HCT116 (cell line): ENCODE data around the gene SEC31A. TPM values are rescaled to one million over a fixed set of nuclear protein-coding genes. Genes with fewer than 3 reads are reported as not detected.

Experiments used
- ATAC-seq: fragments of 200-7000 bp; cut with Tn5 transposase; 2 replicates; pipeline ENCODE4 v1.9.1; 2020; ENCODE audit warnings: mild to moderate bottlenecking, moderate library complexity
- BruUV-seq: library from RNA; stranded (reverse); fragments of 400-500 nt; replicated peaks from 2 replicates; lab custom pipeline; 2021; lab: Mats Ljungman, UMichigan
- CTCF ChIA-PET: fragments of 300-600 bp; sonication (Branson Sonifier 250); formaldehyde crosslinking; loops from one replicate; lab custom pipeline; 2021; ENCODE audit warnings: antibody characterized with exemption; lab: Charles Lee
- POLR2A ChIA-PET: fragments of 300-600, 350-600 bp; sonication (Branson Sonifier 250); formaldehyde crosslinking; loops from one replicate; lab custom pipeline; 2021; ENCODE audit warnings: antibody characterized with exemption; lab: Charles Lee
- RAD21 ChIA-PET, 2 experiments: fragments of 300-600 bp; sonication (Branson Sonifier 250); formaldehyde crosslinking; loops; one replicate each; lab custom pipeline; 2023; ENCODE audit warnings: low total read pairs in 2 of 2; ENCODE audit not compliant: uncharacterized antibody in 2 of 2, unreplicated experiment in 2 of 2, low non-redundant PET in 1 of 2; lab: Charles Lee
- DNase-seq: peaks from one replicate; pipeline ENCODE4 v3.0.0-alpha.2; 2010; ENCODE audit warnings: low read depth, low spot score
- H2AFZ ChIP-seq: fragments of 200-600 bp; shearing (Covaris generic), sonication (generic); 2 replicates; pipeline ENCODE4 v1.6.1; 2017; ENCODE audit warnings: low read depth, mixed run types, mixed read lengths, antibody characterized with exemption, low read length; ENCODE audit not compliant: poor library complexity, severe bottlenecking
- H3K27ac ChIP-seq: 2 replicates; pipeline ENCODE4 v1.5.1; 2012; ENCODE audit warnings: low read depth, low read length
- H3K27me3 ChIP-seq: fragments of 200-600 bp; sonication (generic); 2 replicates; pipeline ENCODE4 v1.6.1; 2016; ENCODE audit warnings: mixed run types, low read length, mixed read lengths; ENCODE audit not compliant: insufficient read depth
- H3K36me3 ChIP-seq, 2 experiments: fragments of 200-500 bp in 1 of 2; fragments of 200-600 bp in 1 of 2; sonication (Bioruptor generic) in 1 of 2; sonication (generic) in 1 of 2; 2 replicates each; pipeline versions ENCODE4 v1.5.1 to v1.6.1; 2014 to 2016; ENCODE audit warnings: low read length in 2 of 2, inconsistent platforms in 1 of 2, mixed read lengths in 1 of 2, mixed run types in 1 of 2; ENCODE audit not compliant: insufficient read depth in 2 of 2, control insufficient read depth in 1 of 2
- H3K4me1 ChIP-seq, 2 experiments: fragments of 200-600 bp in 1 of 2; sonication (generic) in 1 of 2; 2 replicates each; pipeline versions ENCODE4 v1.5.1 to v1.6.1; 2012 to 2017; ENCODE audit warnings: low read length in 2 of 2, inconsistent platforms in 1 of 2, mild to moderate bottlenecking in 1 of 2, mixed read lengths in 1 of 2, mixed run types in 1 of 2, moderate library complexity in 1 of 2; ENCODE audit not compliant: insufficient read depth in 2 of 2, control insufficient read depth in 1 of 2
- H3K4me2 ChIP-seq: fragments of 200-600 bp; sonication (generic); 2 replicates; pipeline ENCODE4 v1.6.1; 2017; ENCODE audit warnings: mixed run types, low read length, mixed read lengths
- H3K4me3 ChIP-seq, 2 experiments: fragments of 200-600 bp in 1 of 2; sonication (generic) in 1 of 2; replicated peaks in 1 of 2; 2 replicates each; pipeline ENCODE4 v1.5.1; 2011 to 2016; ENCODE audit warnings: low read length in 2 of 2, control low read depth in 1 of 2, low read depth in 1 of 2, mild to moderate bottlenecking in 1 of 2, mixed read lengths in 1 of 2, mixed run types in 1 of 2
- H3K79me2 ChIP-seq: fragments of 200-600 bp; sonication (generic); 2 replicates; pipeline ENCODE4 v1.6.1; 2017; ENCODE audit warnings: mild to moderate bottlenecking, mixed run types, low read length, moderate library complexity, mixed read lengths; ENCODE audit not compliant: insufficient read depth
- H3K9ac ChIP-seq: fragments of 200-600 bp; sonication (generic); 2 replicates; pipeline ENCODE4 v1.6.1; 2016; ENCODE audit warnings: low read length, mixed read lengths
- H3K9me2 ChIP-seq: fragments of 200-600 bp; sonication (generic), shearing (Covaris generic); 2 replicates; pipeline ENCODE4 v1.6.1; 2017; ENCODE audit warnings: mixed run types, mild to moderate bottlenecking, moderate library complexity; ENCODE audit not compliant: insufficient read depth
- H3K9me3 ChIP-seq, 2 experiments: fragments of 200-500 bp in 1 of 2; fragments of 200-600 bp in 1 of 2; sonication (Bioruptor generic) in 1 of 2; sonication (generic) in 1 of 2; 2 replicates each; pipeline ENCODE4 v1.6.1; 2014 to 2017; ENCODE audit warnings: low read length in 2 of 2, mixed read lengths in 2 of 2, inconsistent platforms in 1 of 2, low read depth in 1 of 2, mild to moderate bottlenecking in 1 of 2, mixed run types in 1 of 2, moderate library complexity in 1 of 2; ENCODE audit not compliant: control insufficient read depth in 1 of 2, insufficient read depth in 1 of 2
- H4K20me1 ChIP-seq: fragments of 200-600 bp; sonication (generic), shearing (Covaris generic); 2 replicates; pipeline ENCODE4 v1.6.1; 2017; ENCODE audit warnings: mixed run types, mild to moderate bottlenecking, moderate library complexity; ENCODE audit not compliant: insufficient read depth
- CEBPB ChIP-seq: IDR thresholded peaks from 2 replicates; pipeline ENCODE4 v1.6.1; 2012; ENCODE audit warnings: low read depth
- ELF1 ChIP-seq: IDR thresholded peaks from 2 replicates; pipeline ENCODE4 v1.6.1; 2012; ENCODE audit warnings: low read depth, borderline replicate concordance
- EZH2 ChIP-seq: fragments of 200-600 bp; sonication (generic); IDR thresholded peaks from 2 replicates; pipeline ENCODE4 v1.6.1; 2017; ENCODE audit warnings: antibody characterized with exemption, mixed run types
- EZH2phosphoT487 ChIP-seq: fragments of 200-600 bp; IDR thresholded peaks from 2 replicates; pipeline ENCODE4 v1.6.1; 2018; ENCODE audit warnings: antibody characterized with exemption, borderline replicate concordance
- JUND ChIP-seq: IDR thresholded peaks from 2 replicates; pipeline ENCODE4 v1.6.1; 2012
- POLR2A ChIP-seq: IDR thresholded peaks from 2 replicates; pipeline ENCODE4 v1.7.0; 2011; ENCODE audit warnings: borderline replicate concordance; ENCODE audit not compliant: insufficient read depth, insufficient read length; ENCODE audit errors: extremely low read depth
- POLR2AphosphoS5 ChIP-seq: IDR thresholded peaks from 2 replicates; pipeline ENCODE4 v1.6.1; 2011; ENCODE audit warnings: mild to moderate bottlenecking, low read depth, low read length, moderate library complexity
- RAD21 ChIP-seq: IDR thresholded peaks from 2 replicates; pipeline ENCODE4 v1.6.1; 2012; ENCODE audit warnings: low read depth, mild to moderate bottlenecking
- REST ChIP-seq: IDR thresholded peaks from 2 replicates; pipeline ENCODE4 v1.6.1; 2012; ENCODE audit warnings: low read depth
- SIN3A ChIP-seq: IDR thresholded peaks from 2 replicates; pipeline ENCODE4 v1.6.1; 2012; ENCODE audit warnings: low read depth
- SP1 ChIP-seq: IDR thresholded peaks from 2 replicates; pipeline ENCODE4 v1.6.1; 2012; ENCODE audit warnings: low read depth
- SRF ChIP-seq: IDR thresholded peaks from 2 replicates; pipeline ENCODE4 v1.6.1; 2012; ENCODE audit warnings: low read depth
- TCF7L2 ChIP-seq: IDR thresholded peaks from 2 replicates; pipeline ENCODE4 v1.7.0; 2011; ENCODE audit warnings: borderline replicate concordance, inconsistent platforms; ENCODE audit not compliant: insufficient read depth, insufficient read length; ENCODE audit errors: extremely low read depth
- YY1 ChIP-seq: IDR thresholded peaks from 2 replicates; pipeline ENCODE4 v1.6.1; 2011; ENCODE audit warnings: low read length, low read depth, moderate library complexity, mild to moderate bottlenecking; ENCODE audit not compliant: insufficient replicate concordance; ENCODE audit errors: extremely low read depth
- ZNF274 ChIP-seq: fragments of 200-500 bp; sonication (Bioruptor generic); IDR thresholded peaks from 2 replicates; pipeline ENCODE4 v1.6.1; 2014; ENCODE audit warnings: mild to moderate bottlenecking, low read depth, low read length, inconsistent platforms
- intact Hi-C: fragments of 100-400 bp; cut with micrococcal nuclease; formaldehyde crosslinking; loops from 2 replicates; pipeline ENCODE4 v1.10.0; 2022
- total RNA-seq: library from RNA; stranded (reverse); gene quantifications from one replicate; pipeline ENCODE4 v1.2.1, GENCODE V29; 2021; ENCODE audit not compliant: unreplicated experiment
- TF ChIP-seq, protein P1 (sequence below): IDR thresholded peaks from 2 replicates; pipeline ENCODE4 v1.6.1; 2012
- TF ChIP-seq, protein P2 (sequence below): IDR thresholded peaks from 2 replicates; pipeline ENCODE4 v1.6.1; 2012

Gene SEC31A
- total RNA-seq, 1 experiment from 2014 or later: 78.5 TPM

DNA sequence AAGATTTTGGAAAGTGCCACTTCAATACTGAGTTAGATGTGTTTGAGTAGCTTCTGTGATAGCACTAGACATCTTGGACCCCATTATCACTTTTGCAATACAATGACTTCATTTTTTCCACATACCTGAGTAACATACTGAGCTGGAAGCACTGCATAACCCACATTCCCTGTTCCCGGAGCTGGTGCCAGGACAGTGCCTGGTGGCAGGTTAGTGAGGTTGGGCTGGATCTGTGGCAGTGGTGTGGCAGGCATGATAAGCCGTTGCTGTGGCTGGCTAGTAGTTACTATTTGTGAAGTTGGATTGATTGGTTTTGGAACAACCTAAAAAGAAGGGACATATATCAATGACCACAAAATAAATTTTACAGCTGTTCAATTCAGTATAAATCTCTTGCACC, 48.5 kb upstream of the SEC31A start:
- Histone ChIP-seq H3K4me3 (no peak overlapping the region), H2AFZ (no peak overlapping the region), H3K27ac (no peak overlapping the region), H4K20me1 (no peaks in the 10 kb centered on the region), H3K79me2 (no peaks in the 10 kb centered on the region), H3K9ac (no peak overlapping the region), H3K9me2 (no peaks in the 10 kb centered on the region), H3K9me3 (no peaks in the 10 kb centered on the region), H3K4me1 (no peaks in the 10 kb centered on the region), H3K27me3 (no peaks in the 10 kb centered on the region), H3K36me3 (peaks cover 9 to 19% of the 10 kb centered on the region in 2 experiments; a peak in 2 of 4 replicates), H3K4me2 (no peak overlapping the region)
- POLR2A ChIA-PET: no interaction called here
- intact Hi-C loops: no loop called here
- TF ChIP-seq EZH2 (no peak), RAD21 (no peak), POLR2A (no peak), SP1 (no peak), ZNF274 (no peak), TCF7L2 (no peak), EZH2phosphoT487 (no peak), YY1 (no peak), JUND (no peak), CEBPB (no peak), SIN3A (no peak), ELF1 (no peak), SRF (no peak), POLR2AphosphoS5 (no peak), REST (no peak)
- TF ChIP-seq, protein P1, sequence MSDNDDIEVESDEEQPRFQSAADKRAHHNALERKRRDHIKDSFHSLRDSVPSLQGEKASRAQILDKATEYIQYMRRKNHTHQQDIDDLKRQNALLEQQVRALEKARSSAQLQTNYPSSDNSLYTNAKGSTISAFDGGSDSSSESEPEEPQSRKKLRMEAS: no peak
- TF ChIP-seq, protein P2, sequence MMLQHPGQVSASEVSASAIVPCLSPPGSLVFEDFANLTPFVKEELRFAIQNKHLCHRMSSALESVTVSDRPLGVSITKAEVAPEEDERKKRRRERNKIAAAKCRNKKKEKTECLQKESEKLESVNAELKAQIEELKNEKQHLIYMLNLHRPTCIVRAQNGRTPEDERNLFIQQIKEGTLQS: no peak
- no TSS peak for BruUV-seq
- no peak for ATAC-seq
- CTCF ChIA-PET: no interaction called here
- RAD21 ChIA-PET: no interaction called here
- DNase-seq: no peak
